Astrocyte (in vitro differentiated cells and primary cell): Measurements from ENCODE around the gene UTF1.

Experiments used
- EZH2 ChIP-seq: IDR thresholded peaks from 2 replicates; pipeline ENCODE4 v1.6.1; 2012; ENCODE audit warnings: mild to moderate bottlenecking, low read length, inconsistent platforms; ENCODE audit not compliant: insufficient read depth
- TF ChIP-seq, protein P1 (sequence below): IDR thresholded peaks from 2 replicates; pipeline ENCODE4 v1.5.1; 2011; ENCODE audit warnings: low read depth, mild to moderate bottlenecking, inconsistent platforms, low read length, moderate library complexity; ENCODE audit not compliant: insufficient read depth

DNA sequence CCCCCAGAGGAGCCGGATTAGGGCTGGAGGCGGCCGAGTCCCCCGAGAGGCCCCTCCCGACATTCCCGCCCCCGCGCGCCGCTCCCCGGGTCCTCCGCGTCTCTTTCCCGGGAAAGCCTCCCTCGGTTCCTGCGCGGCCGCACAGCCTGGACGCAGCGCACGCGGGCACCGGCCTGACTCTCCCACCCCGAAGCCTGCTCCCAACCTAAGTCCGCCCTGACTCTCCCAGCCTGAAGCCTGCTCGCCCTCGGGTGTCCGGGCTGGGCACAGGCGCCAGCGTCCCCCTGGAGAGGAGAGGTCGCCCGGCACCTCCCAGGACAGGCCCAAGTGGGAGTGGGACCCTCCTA, 7.2 kb downstream of the UTF1 start:
- TF ChIP-seq, protein P1, sequence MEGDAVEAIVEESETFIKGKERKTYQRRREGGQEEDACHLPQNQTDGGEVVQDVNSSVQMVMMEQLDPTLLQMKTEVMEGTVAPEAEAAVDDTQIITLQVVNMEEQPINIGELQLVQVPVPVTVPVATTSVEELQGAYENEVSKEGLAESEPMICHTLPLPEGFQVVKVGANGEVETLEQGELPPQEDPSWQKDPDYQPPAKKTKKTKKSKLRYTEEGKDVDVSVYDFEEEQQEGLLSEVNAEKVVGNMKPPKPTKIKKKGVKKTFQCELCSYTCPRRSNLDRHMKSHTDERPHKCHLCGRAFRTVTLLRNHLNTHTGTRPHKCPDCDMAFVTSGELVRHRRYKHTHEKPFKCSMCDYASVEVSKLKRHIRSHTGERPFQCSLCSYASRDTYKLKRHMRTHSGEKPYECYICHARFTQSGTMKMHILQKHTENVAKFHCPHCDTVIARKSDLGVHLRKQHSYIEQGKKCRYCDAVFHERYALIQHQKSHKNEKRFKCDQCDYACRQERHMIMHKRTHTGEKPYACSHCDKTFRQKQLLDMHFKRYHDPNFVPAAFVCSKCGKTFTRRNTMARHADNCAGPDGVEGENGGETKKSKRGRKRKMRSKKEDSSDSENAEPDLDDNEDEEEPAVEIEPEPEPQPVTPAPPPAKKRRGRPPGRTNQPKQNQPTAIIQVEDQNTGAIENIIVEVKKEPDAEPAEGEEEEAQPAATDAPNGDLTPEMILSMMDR: no peak
- peak; percentile 87 for TF ChIP-seq EZH2
